NCI-H146 (cell line): ENCODE measurements around the gene ARL15.
"Not testable (repeated sequence)": the region's sequence is repeated elsewhere in the genome, so short reads cannot be mapped to it uniquely, and the experiment has no call there.

Experiments used
- DNase-seq: peaks from one replicate; lab custom pipeline; 2025; lab: John Stamatoyannopoulos, UW

The ARL15 gene

DNA sequence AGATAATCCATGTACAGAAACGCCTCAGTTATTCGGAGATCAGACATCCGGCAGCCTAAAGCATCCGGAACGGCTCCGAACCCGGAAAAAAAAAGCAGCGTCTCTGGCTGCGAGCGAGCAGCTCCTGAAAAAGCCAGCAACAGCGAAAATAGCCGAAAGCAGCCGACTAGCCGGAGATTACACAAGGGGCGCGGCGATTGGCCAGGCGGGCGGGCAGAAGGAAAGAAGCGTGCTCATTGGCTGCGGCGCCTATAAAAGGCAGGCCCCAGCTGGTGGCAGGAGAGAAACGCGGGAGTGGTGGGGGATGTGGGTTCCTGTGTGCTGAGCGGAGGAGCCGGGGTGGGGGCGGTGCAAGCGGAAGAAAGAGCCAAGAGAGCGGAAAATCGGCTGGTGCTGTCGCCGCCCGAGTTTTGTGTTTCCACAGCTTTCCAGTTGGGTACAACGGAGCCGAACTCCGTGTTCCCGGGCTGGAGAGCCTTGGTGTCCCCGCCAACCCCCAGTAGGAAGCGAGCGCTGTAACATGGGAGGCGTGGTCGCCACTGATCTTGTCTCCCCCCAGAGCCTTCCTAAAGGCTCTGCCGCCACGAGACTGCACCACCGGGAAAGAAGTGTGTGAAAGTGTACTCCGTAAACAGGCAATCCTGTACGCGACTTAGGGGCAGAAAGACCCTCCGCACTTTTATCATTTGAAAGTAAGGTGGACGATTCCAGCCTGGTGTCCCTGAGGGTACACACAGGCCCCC is at the start of gene ARL15:
ARL15 (minus strand) TSS at position 141 of the 743 bp plus-strand sequence.
- DNase-seq = peak; percentile 98

DNA sequence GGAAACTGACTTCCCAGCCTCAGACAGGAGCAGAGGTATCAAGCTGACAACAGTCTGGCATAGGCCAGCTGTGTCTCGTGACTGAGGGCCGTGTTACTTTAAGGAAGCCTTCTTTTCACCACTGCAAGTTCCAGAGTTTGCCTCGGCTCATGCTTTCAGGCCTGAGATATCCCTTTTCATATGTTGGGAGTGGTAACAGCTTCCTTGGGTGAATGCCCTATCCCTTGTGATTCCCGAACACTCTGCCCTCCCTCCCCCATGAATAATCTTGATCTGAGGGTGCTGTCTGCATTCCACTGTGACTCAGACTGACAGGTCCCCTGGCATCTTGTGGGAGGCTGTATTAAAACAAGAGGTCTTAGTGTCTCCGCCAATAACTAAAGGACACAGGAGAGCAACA is 49.7 kb upstream of the ARL15 start:
- DNase-seq = no peak

DNA sequence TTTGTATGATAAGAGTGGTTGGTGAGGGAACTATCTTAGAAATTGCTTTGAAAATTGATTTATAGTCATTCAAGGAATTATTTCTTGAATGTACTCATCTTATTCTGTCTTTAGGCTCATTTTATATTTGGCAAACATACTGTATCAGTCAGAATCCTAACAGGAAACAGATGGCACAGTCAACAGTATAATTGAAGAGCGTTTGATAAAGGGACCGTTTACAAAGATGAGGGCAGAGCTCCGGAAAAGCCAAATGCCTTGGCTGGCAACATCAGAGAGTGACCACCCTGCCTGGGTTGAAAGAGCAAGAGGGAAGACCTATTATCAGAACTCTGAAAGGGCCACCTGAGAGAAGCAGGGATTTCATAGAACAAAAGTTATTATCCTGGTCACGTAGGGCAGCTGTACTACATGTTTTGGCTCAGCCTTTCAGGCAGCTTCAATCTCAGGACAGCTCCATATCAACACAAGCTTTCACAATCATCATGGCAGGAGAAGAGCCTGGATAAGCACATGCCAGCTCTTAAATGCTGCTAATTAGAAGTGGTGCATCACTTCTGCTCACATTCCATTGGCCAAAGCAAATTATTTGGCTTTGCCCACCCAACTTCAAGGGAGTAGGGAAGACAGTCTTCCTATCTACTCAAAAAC is 47.2 kb upstream of the ARL15 start:
- peak; percentile 60 for DNase-seq

DNA sequence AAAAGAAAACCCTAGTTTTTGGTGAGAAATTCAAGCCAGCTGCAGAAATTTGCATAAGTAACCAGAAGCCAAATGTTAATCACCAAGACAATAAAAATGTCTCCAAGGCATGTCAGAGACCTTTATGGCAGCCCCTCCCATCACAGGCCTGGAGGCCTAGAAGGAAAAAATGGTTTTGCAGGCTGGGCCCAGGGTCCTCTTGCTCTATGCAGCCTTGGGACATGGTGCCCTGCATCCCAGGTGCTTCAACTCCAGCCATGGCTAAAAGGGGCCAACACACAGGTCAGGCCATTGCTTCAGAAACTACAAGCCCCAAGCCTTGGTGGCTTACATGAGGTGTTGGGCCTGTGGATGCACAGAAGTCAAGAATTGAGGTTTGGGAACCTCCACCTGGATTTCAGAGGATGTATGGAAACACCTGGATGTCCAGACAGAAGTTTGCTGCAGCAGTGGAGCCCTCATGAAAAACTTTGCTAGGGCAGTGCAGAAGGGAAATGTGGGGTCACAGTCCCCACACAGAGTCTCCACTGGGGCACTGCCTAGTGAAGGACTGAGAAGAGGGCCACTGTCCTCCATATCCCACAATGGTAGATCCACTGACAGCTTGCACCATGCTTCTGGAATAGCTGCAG is 43.7 kb upstream of the ARL15 start:
- DNase-seq = not testable (repeated sequence)

DNA sequence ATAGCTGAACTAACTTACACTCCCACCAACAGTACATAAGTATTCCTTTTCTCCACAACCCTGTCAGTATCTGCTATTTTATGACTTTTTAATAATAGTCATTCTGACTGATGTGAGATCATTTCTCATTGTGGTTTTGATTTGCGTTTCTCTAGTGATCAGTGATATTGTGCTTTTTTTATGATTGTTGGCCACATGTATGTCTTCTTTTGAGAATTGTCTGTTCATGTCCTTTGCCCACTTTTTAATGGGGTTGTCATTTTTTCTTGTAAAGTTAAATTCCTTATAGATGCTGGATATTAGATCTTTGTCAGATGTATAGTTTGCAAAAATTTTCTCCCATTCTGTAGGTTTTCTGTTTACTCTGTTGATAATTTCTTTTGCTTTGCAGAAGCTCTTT is 42.2 kb upstream of the ARL15 start:
- DNase-seq = not testable (repeated sequence)

DNA sequence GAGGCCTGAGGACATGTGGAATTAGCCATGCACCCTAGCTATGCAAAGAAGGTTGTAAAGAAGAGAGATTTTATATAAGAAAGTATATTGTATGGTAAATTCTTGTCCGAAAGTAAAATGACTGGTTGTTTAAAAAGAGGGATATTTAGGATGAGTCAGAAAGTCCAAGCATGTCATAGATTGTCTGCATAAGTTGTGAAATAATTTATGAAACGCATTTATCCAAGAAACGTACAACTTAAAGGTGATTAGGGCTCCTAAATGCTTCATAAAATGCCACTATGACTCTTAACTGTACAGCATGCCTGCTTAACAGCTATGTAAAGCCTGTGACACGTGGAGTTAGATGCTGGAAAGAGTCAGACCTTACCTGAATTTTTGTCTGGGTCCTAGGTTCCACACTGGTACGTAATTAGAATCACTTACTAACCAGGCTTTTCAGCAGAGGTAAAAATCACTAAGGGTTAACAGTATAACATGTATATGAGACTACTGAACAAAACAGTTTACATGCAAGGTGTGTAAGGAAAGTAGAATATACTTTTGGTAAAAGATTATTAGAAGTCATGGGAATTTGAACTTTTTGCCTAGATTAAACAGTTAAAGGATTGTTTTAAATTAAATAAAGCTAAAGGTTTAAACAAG is 37.0 kb upstream of the ARL15 start:
- DNase-seq = no peak

DNA sequence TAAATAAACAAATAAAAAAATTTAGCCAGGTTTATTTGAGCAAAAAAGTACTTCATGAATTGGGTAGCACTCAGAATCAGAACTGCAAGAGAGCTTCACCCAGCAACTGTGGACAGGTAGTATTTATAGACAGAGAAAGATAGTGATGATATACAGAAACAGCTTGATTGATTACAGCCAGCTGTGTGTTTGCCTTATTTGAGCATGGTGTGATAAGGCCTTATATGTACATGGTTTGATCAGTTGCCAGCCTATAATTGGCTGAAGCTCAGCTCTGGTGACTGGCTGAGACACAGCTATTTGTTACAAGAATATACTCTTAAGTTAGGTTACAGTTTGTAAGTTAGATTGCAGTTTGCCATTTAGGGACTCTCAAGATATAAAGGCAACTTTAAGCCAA is 34.3 kb upstream of the ARL15 start:
- DNase-seq = peak; percentile 11

DNA sequence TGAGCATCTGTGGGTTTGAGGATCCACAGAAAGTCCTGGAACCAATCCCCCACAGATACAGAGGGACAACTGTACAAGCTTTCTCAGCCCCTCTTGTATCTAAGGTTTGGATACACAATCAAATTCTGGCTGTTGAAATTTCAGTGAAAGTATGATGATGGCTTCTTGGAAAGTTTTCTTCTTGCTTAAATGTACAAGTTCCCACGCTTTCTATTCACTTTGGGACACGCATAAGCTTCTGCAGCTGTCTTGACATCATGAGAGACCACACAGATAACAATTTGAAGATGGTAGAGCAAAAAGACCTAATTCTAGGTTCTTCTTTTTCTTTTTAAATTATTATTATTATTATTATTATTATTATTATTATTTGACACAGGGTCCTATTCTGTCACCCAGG is 31.6 kb upstream of the ARL15 start:
- no peak for DNase-seq

DNA sequence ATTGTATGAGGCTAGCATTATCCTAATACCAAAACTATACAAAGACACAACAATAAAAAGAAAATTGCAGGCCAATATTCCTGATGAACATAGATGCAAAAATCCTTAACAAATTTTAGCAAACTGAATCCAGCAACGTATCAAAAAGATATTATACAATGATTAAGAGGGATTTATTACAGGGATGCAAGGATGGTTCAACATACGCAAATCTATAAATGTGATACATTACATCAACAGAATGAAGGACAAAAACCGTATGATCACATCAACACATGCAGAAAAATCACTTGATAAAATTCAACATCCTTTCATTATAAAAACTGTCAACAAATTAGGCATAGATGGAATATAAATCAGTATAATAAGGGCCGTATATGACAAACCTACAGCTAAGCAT is 27.1 kb upstream of the ARL15 start:
- no peak for DNase-seq

DNA sequence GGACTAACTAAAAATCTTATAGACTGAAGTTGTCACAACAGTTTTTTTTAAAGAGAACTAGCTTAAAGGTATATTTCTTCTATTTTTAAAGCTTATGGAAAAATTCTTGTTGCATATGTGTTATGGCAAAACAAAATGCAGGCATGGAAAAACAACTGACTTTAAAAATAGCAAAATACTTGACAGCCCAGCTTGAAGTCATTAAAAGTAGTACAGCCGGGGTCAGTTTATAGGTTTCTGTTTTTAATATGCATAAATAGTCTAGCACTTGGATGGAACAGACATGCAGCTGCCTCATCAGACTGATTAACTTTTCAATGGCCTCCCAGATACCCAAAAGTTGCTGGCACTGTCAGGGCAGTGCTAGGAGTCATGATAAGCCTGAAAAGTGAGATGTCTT is 22.3 kb upstream of the ARL15 start:
- no peak for DNase-seq

DNA sequence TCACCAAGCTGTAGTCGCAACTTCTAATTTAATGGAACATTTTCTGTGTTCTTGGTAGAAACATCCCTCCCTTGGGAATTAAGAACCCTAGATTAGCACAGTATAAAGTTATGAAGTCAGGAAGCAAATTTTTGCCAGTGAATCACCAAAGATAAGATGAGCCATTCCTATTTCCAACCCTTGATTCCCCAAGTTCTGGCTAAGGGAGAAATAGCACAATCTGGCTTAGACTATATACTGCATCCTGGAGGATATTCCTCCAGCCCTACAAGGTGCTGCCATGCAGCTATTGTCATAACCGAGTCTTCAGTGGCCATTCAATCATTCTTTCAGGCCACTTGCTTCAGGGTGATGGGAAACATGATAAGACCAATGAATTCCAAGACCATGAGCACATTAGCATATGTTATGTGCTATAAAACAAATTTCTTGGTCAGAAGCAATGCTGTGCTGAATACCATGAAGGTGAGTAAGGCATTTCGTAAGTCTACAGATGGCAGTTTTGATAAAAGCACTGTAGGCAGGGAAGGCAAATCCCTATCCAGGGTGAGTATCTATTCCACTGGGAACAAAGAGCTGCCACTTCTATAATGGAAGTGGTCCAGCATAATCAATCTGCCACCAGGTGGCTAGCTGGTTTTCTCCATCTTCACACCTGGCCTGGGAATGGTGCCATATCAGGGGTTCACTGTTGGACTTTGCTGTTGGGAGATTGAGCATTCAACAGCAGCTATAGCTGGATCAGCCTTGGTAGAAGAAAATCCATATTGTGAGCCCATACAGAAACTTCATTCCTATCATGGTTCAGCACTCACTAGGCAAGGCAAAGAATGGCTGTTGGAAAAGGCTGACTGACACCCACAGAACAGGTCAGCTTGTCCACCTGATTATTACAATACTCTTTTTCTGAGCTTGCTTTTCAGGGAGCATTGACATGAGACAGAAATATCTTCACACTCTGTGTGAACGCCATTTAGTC is 19.6 kb upstream of the ARL15 start:
- DNase-seq = peak; percentile 40

DNA sequence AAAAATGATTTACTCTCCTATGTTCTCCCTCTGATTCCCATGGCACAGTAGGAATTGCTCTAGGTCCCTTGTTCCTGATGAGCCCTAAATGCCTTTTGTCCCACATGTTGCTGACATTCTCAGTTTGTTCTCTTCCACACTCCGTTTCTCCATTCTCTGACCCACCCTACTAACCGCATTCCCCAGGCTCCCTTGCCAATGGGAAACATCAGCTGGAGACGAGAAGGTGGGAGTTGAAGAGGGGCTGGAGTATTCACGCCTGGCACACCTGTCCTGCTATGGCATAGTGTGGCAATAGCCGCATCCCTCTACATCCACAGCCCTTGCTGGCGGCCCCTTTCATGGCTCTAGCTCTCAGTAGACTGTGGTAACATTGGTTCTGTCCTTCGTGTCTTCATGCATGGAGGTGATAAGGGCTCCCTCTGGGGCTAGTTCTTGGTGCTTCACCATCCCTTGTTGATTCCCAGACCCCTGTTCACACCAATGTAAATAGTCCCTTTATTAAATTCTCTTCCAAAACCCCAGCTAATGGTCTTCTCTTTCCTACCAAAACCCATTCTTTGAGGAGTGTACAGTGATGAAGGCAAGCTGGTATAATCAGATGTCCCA is 16.4 kb upstream of the ARL15 start:
- no peak for DNase-seq

DNA sequence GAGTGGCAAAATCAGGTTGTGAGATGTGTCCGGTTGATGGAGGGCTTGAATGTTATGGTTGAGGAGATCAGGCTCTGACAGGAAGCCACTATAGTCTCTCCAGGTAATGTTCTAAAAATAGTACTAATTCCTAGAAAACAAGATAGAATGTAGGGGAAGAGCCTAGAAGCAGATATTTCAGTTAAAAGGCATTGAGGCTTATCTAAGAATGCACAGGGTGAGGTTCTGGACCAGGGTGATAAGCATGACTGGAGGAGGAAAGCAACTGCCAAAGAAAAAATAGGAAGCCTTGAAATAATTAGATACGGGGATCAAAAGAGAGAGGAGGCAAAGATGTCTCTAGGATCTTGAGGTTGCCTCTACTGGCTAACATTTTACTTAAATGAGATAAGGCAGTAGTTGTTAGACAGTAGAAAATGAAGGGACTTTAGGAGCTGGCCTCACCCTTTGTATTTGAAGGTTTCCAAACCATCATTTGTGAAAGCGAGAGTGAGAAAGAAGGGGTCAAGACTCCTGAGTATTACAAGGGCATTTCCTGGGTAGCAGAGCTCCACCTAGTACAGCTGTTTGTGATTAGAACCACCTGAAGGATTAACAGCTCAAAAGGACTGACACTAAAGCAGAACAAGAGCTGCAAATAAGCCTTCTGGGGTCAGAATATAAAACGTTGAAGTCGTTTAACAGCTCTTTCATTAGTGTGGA is 15.4 kb upstream of the ARL15 start:
- no peak for DNase-seq

DNA sequence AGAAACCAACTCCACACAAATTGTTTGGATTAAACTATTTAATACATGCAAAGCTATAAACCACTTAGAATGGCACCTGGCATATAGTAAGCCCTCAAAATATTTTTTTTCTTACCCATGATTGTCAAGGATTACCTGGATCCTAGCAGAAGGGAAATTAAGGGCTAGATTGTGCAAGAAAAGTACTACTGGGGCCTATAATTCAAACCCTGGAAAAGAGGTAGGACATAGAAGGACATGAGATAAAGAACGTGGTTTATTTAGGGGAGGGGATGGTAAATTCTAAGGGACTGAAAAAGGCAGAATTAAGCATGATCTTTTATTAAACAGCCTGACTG is 14.9 kb upstream of the ARL15 start:
- DNase-seq = no peak

DNA sequence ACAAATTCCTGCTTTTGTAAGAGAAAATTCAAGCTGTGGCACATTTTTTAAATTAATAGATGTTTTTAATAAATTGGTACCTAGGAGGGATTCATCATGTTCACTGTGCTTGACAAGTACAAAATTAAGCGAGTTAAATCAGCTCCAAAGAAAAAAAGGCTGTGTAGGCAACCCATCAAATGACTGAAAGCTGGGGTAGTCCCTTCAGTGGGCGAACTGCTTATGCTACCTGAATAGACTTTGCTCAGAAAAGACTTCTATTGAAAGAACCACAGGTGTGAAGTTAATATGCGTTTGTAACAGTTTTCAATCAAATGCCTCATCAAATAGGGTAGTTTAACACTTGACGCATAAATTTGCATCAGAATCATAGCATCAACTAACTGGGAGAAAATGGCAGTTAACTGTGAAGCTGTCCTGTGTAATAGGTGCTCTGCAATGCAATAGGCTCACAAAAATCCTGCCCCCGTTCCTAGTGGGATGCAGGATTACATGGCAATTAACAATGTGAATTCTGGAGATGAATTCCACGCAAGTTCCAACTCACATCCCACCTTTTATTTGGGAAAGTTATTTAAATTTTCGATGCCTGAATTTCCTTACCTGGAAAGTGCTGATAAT is 14.4 kb upstream of the ARL15 start:
- DNase-seq = no peak

DNA sequence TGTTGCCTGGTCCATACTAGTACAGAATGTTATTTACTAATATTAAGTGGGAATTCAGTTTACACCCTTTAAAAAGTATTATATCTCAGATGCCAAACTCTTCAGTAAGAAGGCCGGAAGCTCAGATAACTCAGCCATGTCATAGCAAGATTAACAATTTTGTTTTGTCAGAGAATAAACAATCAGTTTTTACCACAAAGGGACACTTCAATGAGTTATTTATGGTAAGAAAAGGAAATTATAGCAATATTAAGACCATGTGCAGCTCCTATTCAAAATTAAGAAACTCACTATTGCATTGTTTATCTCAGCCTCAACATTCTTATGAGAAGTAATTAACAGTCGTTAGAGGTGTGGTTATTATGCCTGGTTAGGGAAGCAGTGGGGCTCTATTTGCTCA is 13.1 kb upstream of the ARL15 start:
- peak; percentile 17 for DNase-seq

DNA sequence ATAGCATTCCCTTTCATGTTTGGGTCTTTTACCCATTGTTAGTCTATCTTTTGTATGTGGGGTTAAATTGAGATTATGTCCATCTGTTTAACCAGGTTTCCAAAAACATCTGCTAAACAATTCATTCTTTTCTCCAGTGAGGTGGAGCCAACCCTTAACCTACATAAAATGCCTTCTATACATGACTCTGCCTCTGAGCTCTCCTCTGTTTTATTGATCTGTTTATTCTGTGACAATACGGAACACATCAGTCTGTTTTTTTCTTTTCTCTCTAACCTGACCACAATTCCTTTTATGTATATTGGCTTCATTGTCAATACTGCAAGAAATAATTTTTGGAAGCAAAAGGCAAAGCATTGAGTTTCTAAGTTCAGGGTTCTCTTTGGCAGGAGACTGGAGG is 9.9 kb upstream of the ARL15 start:
- DNase-seq = peak; percentile 40

DNA sequence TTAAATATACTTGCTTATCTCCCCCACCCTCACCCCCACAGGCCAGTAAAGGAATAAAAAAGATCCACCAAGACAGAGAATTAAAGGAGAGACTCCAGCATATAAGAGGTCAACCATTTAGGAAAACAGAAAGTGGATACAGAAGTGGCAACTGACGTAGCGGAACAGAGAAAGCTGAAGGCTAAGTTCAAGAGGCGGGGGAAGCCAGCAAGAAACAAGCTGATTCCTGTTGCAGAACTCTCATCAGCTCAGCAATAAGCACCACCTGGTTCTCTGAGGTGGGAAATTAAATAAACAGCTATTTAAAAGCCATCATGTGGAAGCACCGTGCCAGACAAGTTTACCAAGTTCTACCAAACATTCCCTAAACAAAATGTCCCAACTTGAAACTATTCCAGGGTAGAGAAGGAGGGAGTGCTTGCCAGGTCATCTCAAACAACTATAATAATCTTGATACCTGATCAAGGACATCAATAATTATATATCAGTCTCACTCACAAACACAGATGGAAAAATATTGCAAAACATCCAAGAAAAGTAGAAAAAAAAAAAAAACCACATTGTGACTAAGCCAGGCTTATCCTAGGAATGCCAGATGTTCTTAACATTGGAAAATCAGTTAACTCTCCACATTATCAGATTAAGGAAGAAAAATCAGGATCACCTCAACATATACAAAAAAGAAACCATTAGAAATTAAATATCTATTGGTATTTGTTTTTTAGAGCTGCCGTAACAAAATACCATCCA is 7.3 kb upstream of the ARL15 start:
- DNase-seq = no peak

DNA sequence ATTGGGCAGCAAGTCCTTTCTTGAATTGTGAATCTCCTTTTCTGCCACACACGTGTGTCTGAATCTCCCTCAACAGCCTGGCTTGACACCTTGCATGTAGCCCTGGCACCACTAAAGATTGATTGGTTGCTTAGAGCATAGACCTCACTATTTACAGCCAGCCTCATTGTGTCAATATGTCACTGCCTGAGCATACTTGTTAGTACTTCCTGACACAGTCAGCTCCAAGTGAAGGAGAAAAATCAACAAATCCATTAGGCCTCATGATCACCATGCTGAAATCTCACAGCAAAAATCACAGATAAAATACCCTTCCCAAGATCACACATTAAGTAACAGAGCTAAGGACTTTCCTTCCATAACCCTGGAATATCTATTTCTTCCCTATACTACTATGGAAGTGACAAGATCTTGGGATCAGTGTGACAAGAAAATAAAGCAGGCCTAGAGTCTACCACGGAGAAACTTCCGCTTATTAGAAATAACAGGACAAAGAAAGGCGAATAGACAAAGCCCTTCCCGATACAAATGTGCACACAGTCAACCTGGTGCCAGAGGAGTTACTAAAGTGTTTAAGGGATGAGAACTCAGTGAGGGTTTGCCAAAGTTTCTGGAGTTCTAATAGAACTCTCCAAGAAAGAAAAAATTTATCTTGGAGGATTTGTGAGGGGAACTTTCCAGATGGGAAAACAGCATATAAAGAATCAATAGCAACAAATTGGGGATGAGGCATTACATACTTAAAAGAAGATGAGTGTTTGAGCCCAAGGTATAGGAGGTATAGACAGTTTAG is 5.6 kb upstream of the ARL15 start:
- peak; percentile 4 for DNase-seq
